ENCODE measurements around the gene KCNJ15. TPM values are rescaled to one million over a fixed set of nuclear protein-coding genes. Genes with fewer than 3 reads are reported as not detected.

Gene KCNJ15
- total and polyA plus RNA-seq, 2 donors: 1.1 to 1.3 TPM

DNA sequence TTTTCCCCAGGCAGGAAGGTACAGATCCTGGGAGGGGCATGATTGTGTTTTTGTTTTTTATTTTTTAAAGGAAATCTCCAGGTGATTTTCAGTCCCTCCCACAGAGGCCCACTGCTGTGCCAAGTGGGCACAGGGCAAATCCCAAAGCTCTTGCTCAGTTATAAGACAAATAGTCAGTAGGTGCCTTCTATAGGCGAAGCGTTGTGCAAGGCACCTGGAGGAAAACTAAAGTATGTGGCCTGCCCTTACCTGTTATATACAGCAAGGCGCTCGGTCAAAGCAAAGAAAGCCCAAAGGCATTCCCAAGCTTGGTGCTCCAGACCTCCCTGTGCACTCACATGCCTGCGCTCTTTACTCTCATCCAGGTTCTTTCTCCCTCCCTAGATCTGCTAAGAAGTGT lies 81.0 kb downstream of the KCNJ15 start:
- WGBS: 98% methylated on average over 5 of the region's 5 CpGs

GRCh38 chr21:38340131-38340530 lies 83.3 kb downstream of the KCNJ15 start:
- H3K36me3 ChIP-seq (ENCODE audit: control insufficient read depth in 2 of 2, insufficient read depth in 2 of 2, low read length in 1 of 2): no peaks in the 10 kb centered on the region
- no peak overlapping the region for H3K27ac ChIP-seq (ENCODE audit: low read depth in 1 of 2, low read length in 1 of 2)
- no peak overlapping the region for H3K4me3 ChIP-seq (ENCODE audit: low read length in 2 of 2)
- DNase-seq (ENCODE audit: low read depth in 6 of 9, low spot score in 9 of 9): no peak
- no peaks in the 10 kb centered on the region for H3K9me3 ChIP-seq (ENCODE audit: control insufficient read depth in 2 of 2, insufficient read depth in 1 of 2, low read length in 1 of 2)
- H3K27me3 ChIP-seq (ENCODE audit: control insufficient read depth in 2 of 2, insufficient read depth in 1 of 2, low read length in 1 of 2): no peaks in the 10 kb centered on the region
- H3K4me1 ChIP-seq (ENCODE audit: control insufficient read depth in 2 of 2, insufficient read depth in 2 of 2, low read length in 2 of 2): no peaks in the 10 kb centered on the region
- 96% methylated on average over 4 of the region's 4 CpGs for WGBS

More for the DNA sequence above, 81.0 kb downstream of the KCNJ15 start:
- Histone ChIP-seq H3K27me3 (ENCODE audit: control insufficient read depth in 2 of 2, insufficient read depth in 1 of 2, low read length in 1 of 2) (no peaks in the 10 kb centered on the region), H3K4me3 (ENCODE audit: low read length in 2 of 2) (no peak overlapping the region), H3K27ac (ENCODE audit: low read depth in 1 of 2, low read length in 1 of 2) (no peak overlapping the region), H3K36me3 (ENCODE audit: control insufficient read depth in 2 of 2, insufficient read depth in 2 of 2, low read length in 1 of 2) (no peaks in the 10 kb centered on the region), H3K4me1 (ENCODE audit: control insufficient read depth in 2 of 2, insufficient read depth in 2 of 2, low read length in 2 of 2) (no peaks in the 10 kb centered on the region), H3K9me3 (ENCODE audit: control insufficient read depth in 2 of 2, insufficient read depth in 1 of 2, low read length in 1 of 2) (no peaks in the 10 kb centered on the region)
- no peak for DNase-seq (ENCODE audit: low read depth in 6 of 9, low spot score in 9 of 9)

- no peaks in the 10 kb centered on the region for H3K27me3 ChIP-seq (ENCODE audit: control insufficient read depth in 2 of 2, insufficient read depth in 1 of 2, low read length in 1 of 2)
- no peaks in the 10 kb centered on the region for H3K9me3 ChIP-seq (ENCODE audit: control insufficient read depth in 2 of 2, insufficient read depth in 1 of 2, low read length in 1 of 2)
- no peaks in the 10 kb centered on the region for H3K36me3 ChIP-seq (ENCODE audit: control insufficient read depth in 2 of 2, insufficient read depth in 2 of 2, low read length in 1 of 2)
- H3K27ac ChIP-seq (ENCODE audit: low read depth in 1 of 2, low read length in 1 of 2): no peak overlapping the region
- 98% methylated on average over 5 of the region's 5 CpGs for WGBS
- no peaks in the 10 kb centered on the region for H3K4me1 ChIP-seq (ENCODE audit: control insufficient read depth in 2 of 2, insufficient read depth in 2 of 2, low read length in 2 of 2)
- no peak overlapping the region for H3K4me3 ChIP-seq (ENCODE audit: low read length in 2 of 2)
- DNase-seq (ENCODE audit: low read depth in 6 of 9, low spot score in 9 of 9): no peak
Observed at GRCh38 chr21:38341546-38342012, 84.8 kb downstream of the KCNJ15 start.

GRCh38 chr21:38342739-38343138 lies 85.9 kb downstream of the KCNJ15 start:
- Histone ChIP-seq H3K4me3 (ENCODE audit: low read length in 2 of 2) (no peak overlapping the region), H3K27me3 (ENCODE audit: control insufficient read depth in 2 of 2, insufficient read depth in 1 of 2, low read length in 1 of 2) (no peaks in the 10 kb centered on the region), H3K36me3 (ENCODE audit: control insufficient read depth in 2 of 2, insufficient read depth in 2 of 2, low read length in 1 of 2) (no peaks in the 10 kb centered on the region), H3K4me1 (ENCODE audit: control insufficient read depth in 2 of 2, insufficient read depth in 2 of 2, low read length in 2 of 2) (no peaks in the 10 kb centered on the region), H3K9me3 (ENCODE audit: control insufficient read depth in 2 of 2, insufficient read depth in 1 of 2, low read length in 1 of 2) (no peaks in the 10 kb centered on the region), H3K27ac (ENCODE audit: low read depth in 1 of 2, low read length in 1 of 2) (no peak overlapping the region)
- DNase-seq (ENCODE audit: low read depth in 6 of 9, low spot score in 9 of 9): no peak
- 94% methylated on average over 1 of the region's 1 CpG for WGBS

DNA sequence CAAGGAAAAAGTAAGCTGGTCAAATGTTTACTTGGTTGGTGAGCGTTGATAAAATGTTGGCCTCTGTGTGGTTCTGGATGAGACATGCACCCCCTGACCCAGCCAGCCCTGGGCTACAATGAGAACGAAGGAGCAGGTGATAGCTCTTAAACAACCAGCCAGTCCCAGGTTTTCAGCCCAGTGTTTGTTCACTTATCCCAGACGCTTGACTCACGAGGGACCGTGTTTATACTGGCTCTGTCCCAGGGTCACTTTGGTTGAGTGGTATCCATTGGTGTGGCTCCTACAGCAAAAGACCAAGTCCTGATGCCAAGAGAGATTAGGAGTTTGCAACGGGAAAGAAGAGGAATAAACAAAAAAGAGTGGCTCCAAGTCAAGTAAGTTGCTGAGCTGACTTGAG lies 86.9 kb downstream of the KCNJ15 start:
- Histone ChIP-seq H3K9me3 (ENCODE audit: control insufficient read depth in 2 of 2, insufficient read depth in 1 of 2, low read length in 1 of 2) (no peaks in the 10 kb centered on the region), H3K27ac (ENCODE audit: low read depth in 1 of 2, low read length in 1 of 2) (no peak overlapping the region), H3K4me3 (ENCODE audit: low read length in 2 of 2) (no peak overlapping the region), H3K4me1 (ENCODE audit: control insufficient read depth in 2 of 2, insufficient read depth in 2 of 2, low read length in 2 of 2) (no peaks in the 10 kb centered on the region), H3K36me3 (ENCODE audit: control insufficient read depth in 2 of 2, insufficient read depth in 2 of 2, low read length in 1 of 2) (no peaks in the 10 kb centered on the region), H3K27me3 (ENCODE audit: control insufficient read depth in 2 of 2, insufficient read depth in 1 of 2, low read length in 1 of 2) (no peaks in the 10 kb centered on the region)
- 93% methylated on average over 6 of the region's 6 CpGs for WGBS
- no peak for DNase-seq (ENCODE audit: low read depth in 6 of 9, low spot score in 9 of 9)

- 83% methylated on average over 5 of the region's 5 CpGs for WGBS
- no peak overlapping the region for H3K4me3 ChIP-seq (ENCODE audit: low read length in 2 of 2)
- DNase-seq (ENCODE audit: low read depth in 6 of 9, low spot score in 9 of 9): no peak
- no peaks in the 10 kb centered on the region for H3K9me3 ChIP-seq (ENCODE audit: control insufficient read depth in 2 of 2, insufficient read depth in 1 of 2, low read length in 1 of 2)
- H3K36me3 ChIP-seq (ENCODE audit: control insufficient read depth in 2 of 2, insufficient read depth in 2 of 2, low read length in 1 of 2): no peaks in the 10 kb centered on the region
- no peak overlapping the region for H3K27ac ChIP-seq (ENCODE audit: low read depth in 1 of 2, low read length in 1 of 2)
- H3K27me3 ChIP-seq (ENCODE audit: control insufficient read depth in 2 of 2, insufficient read depth in 1 of 2, low read length in 1 of 2): no peaks in the 10 kb centered on the region
- H3K4me1 ChIP-seq (ENCODE audit: control insufficient read depth in 2 of 2, insufficient read depth in 2 of 2, low read length in 2 of 2): no peaks in the 10 kb centered on the region
Observed at GRCh38 chr21:38346286-38346685, 89.5 kb downstream of the KCNJ15 start.

DNA sequence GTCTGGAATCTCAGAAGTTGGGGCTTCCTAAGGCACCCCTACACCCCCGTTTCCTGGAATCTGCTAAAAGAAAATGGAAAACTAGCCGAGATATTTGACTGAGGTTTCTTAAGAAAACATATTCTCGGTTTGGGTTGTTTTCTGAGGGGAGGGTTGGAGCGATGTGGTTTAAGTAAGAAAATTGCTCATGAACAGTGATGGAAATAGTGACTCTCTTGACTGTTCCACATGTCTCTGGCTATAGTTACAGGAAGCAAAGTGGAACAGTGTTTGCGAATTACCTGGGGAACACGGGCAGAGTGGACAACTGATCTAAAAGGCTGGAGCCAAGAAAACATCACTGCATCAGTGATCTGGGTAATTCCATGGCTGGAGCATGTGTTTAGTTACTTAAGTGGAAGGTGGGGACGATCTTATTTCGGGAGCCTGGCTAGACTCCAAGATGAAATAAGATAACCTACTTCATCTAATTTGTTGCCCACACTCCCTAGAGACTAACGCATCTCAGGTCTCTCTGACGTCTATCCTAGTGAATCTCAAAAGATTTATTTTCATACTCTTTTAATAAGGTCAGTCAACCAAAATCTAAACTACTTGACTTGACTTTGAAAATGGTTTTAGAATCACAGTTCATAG lies 92.4 kb downstream of the KCNJ15 start:
- H3K4me1 ChIP-seq (ENCODE audit: control insufficient read depth in 2 of 2, insufficient read depth in 2 of 2, low read length in 2 of 2): peaks cover 0 to 5% of the 10 kb centered on the region in 2 donors
- peak overlapping the region in 1 of 2 donors; percentile 73 for H3K27ac ChIP-seq (ENCODE audit: low read depth in 1 of 2, low read length in 1 of 2)
- no peaks in the 10 kb centered on the region for H3K27me3 ChIP-seq (ENCODE audit: control insufficient read depth in 2 of 2, insufficient read depth in 1 of 2, low read length in 1 of 2)
- WGBS: 91% methylated on average over 10 of the region's 10 CpGs
- no peak overlapping the region for H3K4me3 ChIP-seq (ENCODE audit: low read length in 2 of 2)
- no peaks in the 10 kb centered on the region for H3K9me3 ChIP-seq (ENCODE audit: control insufficient read depth in 2 of 2, insufficient read depth in 1 of 2, low read length in 1 of 2)
- DNase-seq (ENCODE audit: low read depth in 6 of 9, low spot score in 9 of 9): peak in 2 of 9 donors; percentile 16 to 32
- no peaks in the 10 kb centered on the region for H3K36me3 ChIP-seq (ENCODE audit: control insufficient read depth in 2 of 2, insufficient read depth in 2 of 2, low read length in 1 of 2)

- Histone ChIP-seq H3K27ac (ENCODE audit: low read depth in 1 of 2, low read length in 1 of 2) (no peak overlapping the region), H3K27me3 (ENCODE audit: control insufficient read depth in 2 of 2, insufficient read depth in 1 of 2, low read length in 1 of 2) (no peaks in the 10 kb centered on the region), H3K9me3 (ENCODE audit: control insufficient read depth in 2 of 2, insufficient read depth in 1 of 2, low read length in 1 of 2) (no peaks in the 10 kb centered on the region), H3K4me1 (ENCODE audit: control insufficient read depth in 2 of 2, insufficient read depth in 2 of 2, low read length in 2 of 2) (peaks cover 0 to 5% of the 10 kb centered on the region in 2 donors), H3K36me3 (ENCODE audit: control insufficient read depth in 2 of 2, insufficient read depth in 2 of 2, low read length in 1 of 2) (no peaks in the 10 kb centered on the region), H3K4me3 (ENCODE audit: low read length in 2 of 2) (no peak overlapping the region)
- over 99% methylated on average over 2 of the region's 2 CpGs for WGBS
- DNase-seq (ENCODE audit: low read depth in 6 of 9, low spot score in 9 of 9): no peak
Observed at GRCh38 chr21:38349977-38350376, 93.2 kb downstream of the KCNJ15 start.

GRCh38 chr21:38350684-38351083 lies 93.9 kb downstream of the KCNJ15 start:
- H3K27me3 ChIP-seq (ENCODE audit: control insufficient read depth in 2 of 2, insufficient read depth in 1 of 2, low read length in 1 of 2): peaks cover 0 to 4% of the 10 kb centered on the region in 2 donors
- DNase-seq (ENCODE audit: low read depth in 6 of 9, low spot score in 9 of 9): no peak
- 97% methylated on average over 3 of the region's 3 CpGs for WGBS
- H3K27ac ChIP-seq (ENCODE audit: low read depth in 1 of 2, low read length in 1 of 2): no peak overlapping the region
- no peak overlapping the region for H3K4me3 ChIP-seq (ENCODE audit: low read length in 2 of 2)
- no peaks in the 10 kb centered on the region for H3K36me3 ChIP-seq (ENCODE audit: control insufficient read depth in 2 of 2, insufficient read depth in 2 of 2, low read length in 1 of 2)
- H3K9me3 ChIP-seq (ENCODE audit: control insufficient read depth in 2 of 2, insufficient read depth in 1 of 2, low read length in 1 of 2): no peaks in the 10 kb centered on the region
- peaks cover 0 to 5% of the 10 kb centered on the region in 2 donors for H3K4me1 ChIP-seq (ENCODE audit: control insufficient read depth in 2 of 2, insufficient read depth in 2 of 2, low read length in 2 of 2)

Measured in thymus (tissue), 11 donors.